Fibroblast of skin of right quadriceps (primary cell): ENCODE data around the gene ACD.

Experiments
- DNase-seq: peaks from one replicate; pipeline ENCODE4 v3.0.0-alpha.2; 2013

Gene ACD

DNA sequence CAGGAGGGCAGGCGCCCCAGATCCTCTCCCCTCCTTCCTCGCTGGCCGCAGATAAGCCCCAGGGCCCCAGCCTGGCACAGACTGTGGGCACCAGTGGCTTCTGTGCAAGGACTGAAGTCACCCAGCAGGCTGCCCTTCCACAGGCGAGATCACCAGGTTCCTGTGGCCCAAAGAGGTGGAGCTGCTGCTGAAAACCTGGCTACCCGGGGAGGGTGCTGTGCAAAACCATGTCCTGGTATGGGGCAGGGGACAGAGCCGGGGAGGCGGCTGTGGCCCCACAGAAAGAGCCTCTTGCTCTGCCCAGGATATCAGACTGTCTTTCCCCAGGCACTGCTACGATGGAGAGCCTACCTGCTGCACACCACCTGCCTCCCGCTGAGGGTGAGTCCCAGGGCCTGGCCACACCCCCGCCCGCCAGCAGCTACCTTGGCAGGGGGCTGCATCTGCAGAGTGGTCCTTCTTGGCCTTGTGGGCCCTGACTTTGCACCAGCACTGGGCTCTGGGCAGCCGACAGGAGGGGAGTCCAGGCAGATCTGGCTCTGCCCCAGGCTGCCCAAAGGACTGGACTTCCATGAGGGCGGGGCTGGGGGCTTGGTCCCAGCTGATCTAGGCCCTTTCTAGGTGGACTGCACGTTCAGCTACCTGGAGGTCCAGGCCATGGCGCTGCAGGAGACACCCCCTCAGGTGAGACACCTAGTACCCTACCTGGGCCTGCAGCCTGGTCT, 14.5 kb downstream of the ACD start:
- no peak for DNase-seq

DNA sequence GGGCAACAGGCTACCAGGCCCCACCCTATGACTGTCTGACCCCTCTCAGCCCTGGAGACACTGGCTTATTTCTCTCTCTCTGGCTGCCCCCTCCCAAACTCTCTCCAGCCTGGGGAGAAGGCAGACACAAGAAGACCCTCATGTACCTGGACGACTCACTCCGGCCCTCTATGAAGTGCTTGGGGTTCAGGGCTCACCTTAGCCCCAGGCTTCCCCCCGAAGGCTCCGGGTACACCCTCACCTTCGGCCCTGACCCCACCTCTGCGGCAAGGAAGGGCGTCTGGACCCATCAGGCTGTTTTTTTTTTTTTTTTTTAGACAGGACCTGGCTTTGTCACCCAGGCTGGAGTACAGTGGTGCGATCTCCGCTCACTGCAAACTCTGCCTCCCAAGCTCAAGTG, 16.0 kb downstream of the ACD start:
- no peak for DNase-seq

GRCh38 chr16:67641779-67642708, 18.0 kb downstream of the ACD start:
- DNase-seq, result no peak

GRCh38 chr16:67637625-67638024, 22.4 kb downstream of the ACD start:
- no peak for DNase-seq

GRCh38 chr16:67636713-67637112, 23.3 kb downstream of the ACD start:
- DNase-seq, result no peak

DNA sequence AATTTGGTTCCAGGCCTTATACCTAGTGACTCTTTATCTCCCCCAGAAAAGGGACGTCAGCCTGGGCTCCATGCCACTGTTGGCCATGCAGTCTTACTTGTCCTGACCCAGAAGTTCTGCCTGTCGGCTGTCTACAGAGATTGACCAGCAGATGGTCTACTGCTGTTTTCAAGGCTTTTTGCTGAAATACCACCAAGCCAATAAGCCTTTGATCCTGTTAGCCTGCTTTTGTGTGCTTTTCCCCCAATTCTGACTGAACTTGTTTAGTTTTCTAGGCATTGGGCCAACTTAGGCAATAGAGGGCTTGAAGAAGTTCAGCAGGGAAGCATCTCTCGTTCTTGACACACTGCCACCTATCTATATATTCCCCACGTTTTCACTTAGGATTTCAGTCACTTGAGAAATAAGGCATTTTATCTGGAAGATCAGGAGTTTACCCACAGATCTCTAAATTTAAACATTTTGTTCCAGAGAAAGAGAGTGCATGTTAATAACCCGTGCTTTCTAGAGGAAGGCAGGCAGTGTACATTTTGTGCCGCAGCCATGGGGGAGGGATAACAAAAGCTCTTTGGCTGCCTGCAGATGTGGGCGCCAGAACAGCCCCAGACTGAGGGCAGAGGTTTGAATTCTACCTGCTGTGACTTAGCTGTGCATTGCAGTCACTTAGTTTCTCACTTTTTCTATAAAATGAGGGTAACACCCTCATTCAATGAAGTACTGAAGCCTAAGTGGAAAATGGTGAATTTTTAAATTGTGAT, 27.5 kb downstream of the ACD start:
- DNase-seq, result peak; percentile 57

GRCh38 chr16:67628216-67628615, 31.8 kb downstream of the ACD start:
- DNase-seq, result no peak

DNA sequence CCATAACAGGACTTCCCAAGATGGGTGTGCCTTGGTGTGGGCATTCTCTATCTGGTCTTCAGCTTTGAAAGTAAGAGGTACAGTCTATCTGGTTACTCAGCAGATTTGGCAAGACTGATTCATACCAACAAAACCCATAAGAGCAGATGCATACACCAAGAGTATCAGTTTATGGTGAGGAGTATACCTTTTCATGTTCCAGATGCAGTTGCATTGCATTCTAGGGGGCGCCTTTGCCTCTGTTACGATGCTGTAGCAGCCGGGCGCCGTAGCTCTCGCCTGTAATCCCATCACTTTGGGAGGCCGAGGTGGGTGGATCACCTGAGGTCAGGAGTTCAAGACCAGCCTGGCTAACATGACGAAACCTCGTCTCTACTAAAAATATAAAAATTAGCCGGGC, 46.3 kb downstream of the ACD start:
- DNase-seq, result no peak

- no peak for DNase-seq
These were observed 51.7 kb downstream of the ACD start for GRCh38 chr16:67608364-67608763.
